ENCODE results near the gene COMMD7. TPM values are rescaled to one million over a fixed set of nuclear protein-coding genes. Genes with fewer than 3 reads are reported as not detected.
"Not testable (repeated sequence)": the region's sequence is repeated elsewhere in the genome, so short reads cannot be mapped to it uniquely, and the experiment has no call there.

Gene COMMD7
- total RNA-seq, 3 donors from 2014 or later, result 29.6 to 37.0 (median 36.6) TPM

DNA sequence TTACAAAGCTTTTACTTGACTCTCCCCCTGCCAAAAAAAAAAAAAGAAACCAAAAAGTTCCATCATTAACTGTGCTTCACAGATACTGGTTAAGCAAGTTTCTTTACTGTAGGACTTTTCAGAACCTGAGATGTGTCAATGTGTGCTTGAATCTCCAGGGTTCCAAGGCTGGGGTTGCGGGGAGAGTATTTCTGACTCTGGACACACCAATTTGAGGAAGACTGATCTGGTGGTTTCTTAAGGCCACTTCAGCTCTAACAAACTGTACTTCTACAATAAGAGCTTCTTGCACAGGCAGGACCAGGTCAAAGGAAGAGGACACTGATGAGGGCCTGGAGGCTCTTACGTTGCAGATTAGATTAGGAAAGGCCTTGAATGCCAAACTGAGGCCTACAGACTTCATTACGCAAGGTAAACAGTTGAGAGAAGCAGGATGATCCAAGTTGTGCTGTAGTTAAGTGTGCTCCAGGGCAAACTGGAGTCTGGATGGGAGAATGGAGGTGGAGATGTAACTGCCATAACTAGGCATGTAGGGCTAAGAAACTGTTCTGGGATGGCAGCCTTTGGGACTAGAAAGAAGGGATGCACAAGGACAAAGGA, 24.4 kb downstream of the COMMD7 start:
- Histone ChIP-seq H3K4me3 (no peak overlapping the region), H3K9me3 (no peaks in the 10 kb centered on the region), H3K36me3 (ENCODE audit: low read depth) (no peaks in the 10 kb centered on the region), H3K4me1 (ENCODE audit: low read depth) (no peaks in the 10 kb centered on the region)
- ATAC-seq (no peak), DNase-seq (no peak)
- intact Hi-C loops (cut with DNase I, micrococcal nuclease), result no loop called here
- TF ChIP-seq, protein P1, sequence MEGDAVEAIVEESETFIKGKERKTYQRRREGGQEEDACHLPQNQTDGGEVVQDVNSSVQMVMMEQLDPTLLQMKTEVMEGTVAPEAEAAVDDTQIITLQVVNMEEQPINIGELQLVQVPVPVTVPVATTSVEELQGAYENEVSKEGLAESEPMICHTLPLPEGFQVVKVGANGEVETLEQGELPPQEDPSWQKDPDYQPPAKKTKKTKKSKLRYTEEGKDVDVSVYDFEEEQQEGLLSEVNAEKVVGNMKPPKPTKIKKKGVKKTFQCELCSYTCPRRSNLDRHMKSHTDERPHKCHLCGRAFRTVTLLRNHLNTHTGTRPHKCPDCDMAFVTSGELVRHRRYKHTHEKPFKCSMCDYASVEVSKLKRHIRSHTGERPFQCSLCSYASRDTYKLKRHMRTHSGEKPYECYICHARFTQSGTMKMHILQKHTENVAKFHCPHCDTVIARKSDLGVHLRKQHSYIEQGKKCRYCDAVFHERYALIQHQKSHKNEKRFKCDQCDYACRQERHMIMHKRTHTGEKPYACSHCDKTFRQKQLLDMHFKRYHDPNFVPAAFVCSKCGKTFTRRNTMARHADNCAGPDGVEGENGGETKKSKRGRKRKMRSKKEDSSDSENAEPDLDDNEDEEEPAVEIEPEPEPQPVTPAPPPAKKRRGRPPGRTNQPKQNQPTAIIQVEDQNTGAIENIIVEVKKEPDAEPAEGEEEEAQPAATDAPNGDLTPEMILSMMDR (IDR thresholded peaks at IDR 0.05), result no peak

DNA sequence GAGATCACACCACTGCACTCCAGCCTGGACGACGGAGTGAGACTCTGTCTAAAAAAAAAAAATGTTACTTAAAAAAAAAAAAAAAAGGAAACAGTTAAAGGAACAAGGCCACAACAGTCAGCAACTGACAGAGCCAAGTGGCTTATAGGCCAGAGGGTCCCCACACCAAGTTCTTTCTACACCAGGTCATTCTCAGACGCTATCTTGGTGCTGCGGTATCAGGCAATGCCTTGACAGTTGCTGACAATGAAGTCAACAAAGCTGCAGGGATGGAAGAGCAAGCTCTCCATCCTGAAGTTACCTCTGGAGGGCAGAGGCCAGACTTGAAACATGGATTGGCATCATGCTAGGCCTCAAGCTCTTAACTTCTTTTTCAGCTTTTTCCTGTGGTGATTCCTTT, 31.9 kb downstream of the COMMD7 start:
- ATAC-seq (no peak), DNase-seq (no peak)
- Histone ChIP-seq H3K9me3 (no peaks in the 10 kb centered on the region), H3K36me3 (ENCODE audit: low read depth) (no peaks in the 10 kb centered on the region), H3K4me3 (no peak overlapping the region), H3K4me1 (ENCODE audit: low read depth) (no peaks in the 10 kb centered on the region)
- intact Hi-C loops (cut with DNase I, micrococcal nuclease), result no loop called here
- TF ChIP-seq, protein P1 (IDR thresholded peaks at IDR 0.05), result no peak

DNA sequence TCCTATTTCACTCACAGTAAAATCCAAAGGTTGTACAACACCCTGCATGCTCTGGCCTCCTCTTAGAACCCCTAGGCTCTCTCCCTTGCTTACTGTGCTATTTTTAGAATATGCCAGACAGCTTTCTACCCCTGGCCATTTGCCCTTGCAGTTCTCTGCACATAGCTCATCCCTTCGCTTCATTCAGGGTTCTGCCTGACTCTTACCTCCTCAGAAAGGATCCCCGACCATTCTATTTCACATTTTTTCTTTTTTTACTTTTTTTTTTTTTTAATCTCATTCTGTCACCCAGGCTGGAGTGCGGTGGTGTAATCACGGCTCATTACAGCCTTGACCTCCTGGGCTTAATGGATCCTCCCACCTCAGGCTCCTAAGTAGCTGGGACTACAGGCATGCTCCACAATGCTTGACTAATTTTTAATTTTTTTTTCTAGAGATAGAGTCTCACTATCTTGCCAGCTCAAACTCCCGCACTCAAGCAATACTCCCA, 33.6 kb downstream of the COMMD7 start:
- DNase-seq, result no peak
- Histone ChIP-seq H3K36me3 (ENCODE audit: low read depth) (no peaks in the 10 kb centered on the region), H3K4me1 (ENCODE audit: low read depth) (no peaks in the 10 kb centered on the region), H3K4me3 (no peak overlapping the region), H3K9me3 (no peaks in the 10 kb centered on the region)
- TF ChIP-seq, protein P1 (IDR thresholded peaks at IDR 0.05), result no peak
- intact Hi-C loops (cut with DNase I, micrococcal nuclease), result no loop called here
- no peak for ATAC-seq

DNA sequence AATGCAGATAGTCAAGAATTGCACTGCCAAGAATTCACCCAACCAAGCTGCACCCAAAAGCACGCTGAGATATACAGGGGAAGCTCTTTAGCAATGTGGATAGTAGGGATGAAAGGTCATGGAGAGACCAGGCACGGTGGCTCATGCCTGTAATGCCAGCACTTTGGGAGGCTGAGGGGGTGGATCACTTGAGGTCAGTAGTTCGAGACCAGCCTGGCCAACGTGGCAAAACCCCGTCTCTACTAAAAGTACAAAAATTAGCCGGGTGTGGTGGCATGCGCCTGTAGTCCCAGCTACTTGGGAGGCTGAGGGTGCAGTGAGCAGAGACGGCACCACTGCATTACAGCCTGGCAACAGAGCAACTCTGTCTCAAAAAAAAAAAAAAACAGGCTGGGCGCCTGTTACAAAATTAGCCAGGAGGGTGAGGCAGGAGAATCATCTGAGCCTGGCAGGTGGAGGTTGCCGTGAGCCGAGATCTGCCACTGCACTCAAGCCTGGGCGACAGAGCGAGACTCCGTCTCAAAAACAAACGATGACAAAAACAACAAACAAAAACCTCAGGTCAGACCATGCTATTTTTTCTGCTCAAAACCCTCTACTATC, 34.1 kb downstream of the COMMD7 start:
- H3K4me1 ChIP-seq (ENCODE audit: low read depth); H3K9me3 ChIP-seq; intact Hi-C loops (cut with DNase I, micrococcal nuclease); DNase-seq; ATAC-seq; H3K36me3 ChIP-seq (ENCODE audit: low read depth); H3K4me3 ChIP-seq: not testable (repeated sequence)

DNA sequence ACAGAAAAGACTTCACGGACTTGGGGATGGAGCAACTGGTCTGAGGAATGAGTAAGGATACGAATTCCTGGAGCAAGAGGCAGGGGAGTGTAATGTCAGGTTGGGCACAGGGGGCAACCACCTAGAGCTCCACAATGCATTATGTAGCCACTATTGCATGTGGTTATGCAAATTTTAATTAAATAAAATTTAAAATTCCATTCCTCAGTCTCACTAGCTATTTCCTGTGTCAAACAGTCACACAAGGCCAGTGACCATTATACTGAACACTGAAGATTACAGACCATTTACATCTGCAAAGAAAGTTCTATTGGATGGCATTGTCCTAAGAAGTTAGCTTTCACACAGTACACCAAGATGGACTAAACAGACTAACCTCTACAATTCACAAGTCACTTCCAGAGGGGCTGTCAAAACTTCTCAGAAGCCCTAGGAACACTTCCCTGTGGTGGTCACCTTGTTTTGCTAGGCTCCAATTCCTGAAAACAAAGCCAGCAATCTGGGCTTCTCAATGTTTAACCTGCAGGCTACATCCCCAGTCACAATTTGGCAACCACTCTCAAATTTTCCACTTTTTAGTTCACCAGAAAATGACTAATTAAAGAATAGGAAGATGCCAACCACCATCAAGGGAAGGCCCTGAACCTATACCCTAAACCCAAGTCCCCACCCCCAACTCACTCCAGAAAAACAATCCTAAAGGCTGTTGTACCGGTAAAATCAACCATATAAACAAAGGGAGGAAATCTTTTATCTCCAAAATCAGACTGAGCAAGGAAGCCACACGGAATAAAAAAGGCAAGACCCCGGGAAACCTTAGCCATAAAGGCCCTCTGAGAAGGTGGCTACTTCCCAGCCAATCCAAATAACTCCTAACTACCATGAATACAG, 35.3 kb downstream of the COMMD7 start:
- no peaks in the 10 kb centered on the region for H3K9me3 ChIP-seq
- H3K4me1 ChIP-seq (ENCODE audit: low read depth), result no peaks in the 10 kb centered on the region
- ATAC-seq (no peak), DNase-seq (no peak)
- intact Hi-C loops (cut with DNase I, micrococcal nuclease), result no loop called here
- H3K36me3 ChIP-seq (ENCODE audit: low read depth), result no peaks in the 10 kb centered on the region
- no peak overlapping the region for H3K4me3 ChIP-seq
- TF ChIP-seq, protein P1 (IDR thresholded peaks at IDR 0.05), result no peak

DNA sequence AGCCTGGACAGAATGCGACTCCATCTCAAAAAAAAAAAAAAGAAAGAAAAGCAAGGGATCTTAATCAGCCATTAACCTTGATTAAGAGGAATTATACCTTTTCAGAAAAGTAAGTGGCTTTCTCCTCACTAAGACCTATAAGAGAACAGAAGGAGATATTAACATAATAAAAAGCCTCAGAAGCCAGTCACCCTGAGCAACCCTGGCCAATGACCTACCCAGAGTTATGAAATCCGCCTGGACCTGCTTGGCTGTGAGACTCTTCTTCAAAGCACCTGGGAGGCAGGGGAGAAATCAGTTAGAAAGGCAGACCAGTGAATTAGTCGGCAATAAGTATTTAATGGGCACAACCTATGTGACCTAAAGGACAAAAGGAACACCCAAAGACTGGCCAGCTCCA, 36.8 kb downstream of the COMMD7 start:
- no peaks in the 10 kb centered on the region for H3K36me3 ChIP-seq (ENCODE audit: low read depth)
- intact Hi-C loops (cut with DNase I, micrococcal nuclease), result no loop called here

More for the DNA sequence above, 36.8 kb downstream of the COMMD7 start:
- DNase-seq (no peak), ATAC-seq (no peak)
- Histone ChIP-seq H3K4me3 (no peak overlapping the region), H3K4me1 (ENCODE audit: low read depth) (no peaks in the 10 kb centered on the region), H3K9me3 (no peaks in the 10 kb centered on the region)
- TF ChIP-seq, protein P1 (IDR thresholded peaks at IDR 0.05), result no peak
